ENCODE data around the gene TTLL8.
"Not testable (repeated sequence)": the region's sequence is repeated elsewhere in the genome, so short reads cannot be mapped to it uniquely, and the experiment has no call there.

The TTLL8 gene

DNA sequence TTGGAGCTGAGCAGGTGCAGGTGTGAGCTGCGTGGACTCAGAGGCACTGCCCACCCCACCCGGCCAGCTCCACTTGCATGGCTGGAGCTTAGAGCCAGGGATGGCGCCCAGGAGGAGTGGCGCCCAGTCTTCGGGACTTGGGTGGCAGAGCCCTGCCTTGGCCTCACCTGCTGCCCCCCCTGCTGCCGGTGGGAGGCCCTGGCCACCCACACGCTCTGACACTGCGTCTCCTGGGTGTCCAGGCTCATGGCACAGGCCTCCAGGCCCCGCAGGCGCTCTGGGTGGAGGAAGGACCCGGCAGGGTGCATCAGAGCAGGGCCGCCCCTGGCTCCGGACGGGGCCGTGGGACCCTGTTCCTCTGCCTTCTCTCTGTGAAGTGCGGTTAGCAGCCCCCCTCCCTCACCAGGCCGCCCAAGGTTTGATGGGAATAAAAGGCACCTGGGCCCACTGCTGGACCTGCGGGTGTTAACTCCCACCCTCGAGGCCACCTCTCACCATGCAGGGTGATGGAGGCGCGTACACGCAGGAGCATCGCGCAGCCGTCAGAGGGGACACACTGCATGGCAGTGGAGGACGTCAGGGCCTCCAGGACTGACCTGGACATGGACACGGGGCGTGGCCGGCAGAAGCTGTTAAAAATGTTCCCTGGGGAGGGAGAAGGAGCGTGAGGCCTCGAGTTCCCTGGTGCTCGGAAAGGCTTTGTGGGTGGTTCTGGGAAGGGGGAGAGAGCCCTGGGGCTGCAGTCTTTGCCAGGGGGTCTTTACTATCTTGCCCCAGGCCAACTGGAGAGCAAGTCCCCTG lies 57.3 kb downstream of the TTLL8 start:
- DNase-seq: no peak

DNA sequence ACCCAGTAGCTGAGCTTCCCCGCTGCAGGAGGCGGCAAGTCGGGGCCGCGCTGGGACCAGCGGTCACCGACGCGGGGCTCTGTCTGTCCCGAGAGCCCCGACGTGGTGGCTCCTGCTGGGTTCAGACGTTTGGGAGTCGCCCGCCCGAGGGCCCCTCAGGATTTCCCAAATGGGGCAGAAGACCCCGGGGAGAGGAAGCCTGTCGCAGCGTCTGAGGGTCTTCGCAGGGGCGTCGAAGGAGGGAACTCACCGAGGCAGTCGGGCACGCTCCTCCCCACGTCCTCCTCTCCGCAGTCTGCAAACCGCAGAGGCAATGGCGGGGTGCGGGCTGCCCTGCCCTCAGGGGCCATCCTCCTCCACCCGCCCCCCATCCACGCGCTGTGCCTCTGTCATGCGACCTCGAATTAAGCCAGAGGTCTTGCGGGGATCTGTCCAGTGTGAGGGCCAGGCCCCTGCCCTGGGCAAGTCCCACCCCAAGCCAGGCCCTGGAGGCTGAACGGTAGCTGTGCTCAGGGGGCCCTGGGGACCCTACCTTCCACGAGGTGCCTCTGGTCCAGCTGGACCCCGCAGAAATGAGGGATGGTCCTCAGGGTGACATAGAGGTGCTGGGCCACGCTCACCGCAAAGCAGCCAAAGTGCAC lies 58.0 kb downstream of the TTLL8 start:
- DNase-seq: no peak

GRCh38 chr22:49999063-49999945 lies 58.8 kb downstream of the TTLL8 start:
- no peak for DNase-seq

DNA sequence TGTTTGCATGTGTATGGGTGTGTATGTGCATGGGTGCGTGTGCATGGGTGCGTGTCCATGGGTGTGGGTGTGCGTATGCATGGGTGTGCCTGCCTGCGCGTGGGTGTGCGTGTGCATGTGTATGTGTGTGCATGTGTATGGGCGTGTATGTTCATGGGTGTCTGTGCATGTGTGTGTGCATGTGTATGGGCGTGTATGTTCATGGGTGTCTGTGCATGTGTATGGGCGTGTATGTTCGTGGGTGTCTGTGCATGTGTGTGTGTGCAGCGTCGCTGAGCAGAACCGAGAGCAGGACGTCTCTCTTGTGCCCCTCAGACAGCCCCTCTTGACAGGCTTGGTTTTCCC lies 59.4 kb downstream of the TTLL8 start:
- no peak for DNase-seq

DNA sequence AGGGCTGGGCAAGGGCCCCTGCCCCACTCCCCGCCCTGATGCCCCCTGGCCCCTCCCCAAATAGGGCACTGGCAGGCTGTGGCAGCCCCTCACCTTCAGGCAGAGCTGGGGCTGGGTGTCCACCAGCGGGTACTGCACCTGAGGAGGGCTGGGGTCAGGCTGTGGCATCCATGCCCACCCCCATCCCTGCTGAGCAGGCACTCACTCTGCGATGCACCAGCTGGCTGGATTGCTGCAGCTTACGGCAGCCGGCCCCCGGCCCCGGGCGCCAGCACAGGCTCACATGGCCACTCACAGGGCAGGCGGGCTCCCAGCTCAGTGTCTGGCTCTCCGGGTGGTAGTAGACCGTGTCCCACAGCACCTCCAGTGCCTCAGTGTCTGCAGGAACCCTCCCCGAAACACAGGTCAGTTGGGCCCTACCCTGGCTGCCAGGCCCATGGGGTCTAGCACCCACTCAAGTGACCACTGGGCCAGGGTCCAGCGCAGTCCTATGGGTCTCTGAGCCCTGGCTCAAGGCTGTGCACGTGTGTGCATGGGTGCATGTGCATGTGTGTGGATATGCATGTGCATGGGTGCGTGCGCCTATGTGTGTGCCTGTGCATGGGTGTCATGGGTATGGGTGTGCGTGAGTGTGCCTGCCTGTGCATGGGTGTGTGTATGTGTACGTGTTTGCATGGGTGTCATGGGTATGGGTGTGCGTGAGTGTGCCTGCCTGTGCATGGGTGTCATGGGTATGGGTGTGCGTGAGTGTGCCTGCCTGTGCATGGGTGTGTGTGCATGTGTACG lies 60.0 kb downstream of the TTLL8 start:
- no peak for DNase-seq

DNA sequence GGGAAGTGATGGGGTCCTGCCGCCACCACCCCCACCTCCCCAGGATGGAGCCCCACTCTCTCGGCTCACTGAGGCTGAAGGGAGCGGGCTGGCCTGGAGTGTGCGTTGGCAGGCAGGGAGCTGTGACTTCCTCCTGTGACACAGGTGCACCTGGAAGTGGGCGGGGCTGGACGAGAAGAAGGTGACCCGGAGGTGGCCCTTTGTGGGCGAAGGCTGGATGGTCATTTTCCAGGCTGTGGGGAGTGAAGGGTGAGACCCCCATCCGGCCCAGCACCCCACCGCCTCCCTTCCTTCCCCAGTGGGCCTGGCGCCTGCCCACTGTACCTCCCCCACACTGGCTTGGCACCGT lies 60.9 kb downstream of the TTLL8 start:
- no peak for DNase-seq

- DNase-seq: no peak
These were observed 61.4 kb downstream of the TTLL8 start for GRCh38 chr22:49996518-49997250.

DNA sequence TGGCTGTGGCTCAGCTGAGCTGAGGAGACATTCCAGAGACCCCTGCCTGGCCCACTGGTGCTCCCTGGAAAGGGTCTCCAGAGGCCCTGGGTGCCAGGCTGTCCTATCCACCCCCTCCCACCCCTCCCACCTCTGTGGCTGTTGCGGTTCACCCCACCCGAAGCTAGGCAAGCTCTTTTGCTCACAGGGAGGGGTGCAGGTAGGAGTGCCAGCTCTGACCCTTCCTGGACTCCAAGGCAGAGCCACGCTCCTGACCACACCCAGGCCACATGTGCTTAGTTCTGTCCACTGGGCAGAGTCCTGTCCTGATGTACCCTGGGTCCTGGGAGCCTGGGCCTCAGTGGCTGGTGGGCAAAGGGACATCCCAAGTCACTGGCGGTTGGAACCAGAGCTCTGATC lies 62.0 kb downstream of the TTLL8 start:
- no peak for DNase-seq

GRCh38 chr22:49995361-49996118 lies 62.6 kb downstream of the TTLL8 start:
- DNase-seq: no peak

- no peak for DNase-seq
These were observed 63.1 kb downstream of the TTLL8 start for GRCh38 chr22:49995041-49995360.

DNA sequence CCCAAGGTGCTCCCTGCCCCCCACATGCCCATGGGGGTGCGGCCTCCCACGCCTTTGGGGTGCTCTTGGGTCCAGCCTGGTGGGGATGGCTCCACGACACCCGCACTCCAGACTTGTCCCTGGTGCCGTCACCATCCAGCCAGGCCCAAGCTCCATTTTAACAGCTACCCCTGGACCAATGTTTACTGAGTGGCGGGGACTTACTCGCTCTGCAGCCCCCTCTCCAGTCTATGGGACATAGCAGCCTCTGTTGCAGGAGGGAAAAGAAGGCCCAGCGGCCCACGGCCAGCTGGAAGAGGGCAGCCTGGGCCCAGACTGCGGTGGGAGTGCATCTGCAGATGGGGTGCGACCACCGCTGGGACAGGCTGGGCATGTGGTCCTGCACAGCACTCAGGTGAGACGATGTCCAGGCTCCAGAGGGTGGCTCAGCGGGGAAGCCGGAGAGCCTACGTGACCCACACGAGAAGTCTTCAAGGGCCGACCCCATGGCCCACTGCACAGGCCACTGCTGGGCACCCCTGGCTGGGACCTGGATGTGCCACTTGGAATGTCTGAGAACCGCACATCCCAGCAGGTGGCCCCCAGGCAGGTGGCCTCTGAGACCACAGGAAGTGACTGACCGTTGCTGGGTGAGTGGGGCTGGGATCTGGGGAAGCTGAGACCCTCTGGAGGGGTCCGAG lies 63.6 kb downstream of the TTLL8 start:
- DNase-seq: no peak

DNA sequence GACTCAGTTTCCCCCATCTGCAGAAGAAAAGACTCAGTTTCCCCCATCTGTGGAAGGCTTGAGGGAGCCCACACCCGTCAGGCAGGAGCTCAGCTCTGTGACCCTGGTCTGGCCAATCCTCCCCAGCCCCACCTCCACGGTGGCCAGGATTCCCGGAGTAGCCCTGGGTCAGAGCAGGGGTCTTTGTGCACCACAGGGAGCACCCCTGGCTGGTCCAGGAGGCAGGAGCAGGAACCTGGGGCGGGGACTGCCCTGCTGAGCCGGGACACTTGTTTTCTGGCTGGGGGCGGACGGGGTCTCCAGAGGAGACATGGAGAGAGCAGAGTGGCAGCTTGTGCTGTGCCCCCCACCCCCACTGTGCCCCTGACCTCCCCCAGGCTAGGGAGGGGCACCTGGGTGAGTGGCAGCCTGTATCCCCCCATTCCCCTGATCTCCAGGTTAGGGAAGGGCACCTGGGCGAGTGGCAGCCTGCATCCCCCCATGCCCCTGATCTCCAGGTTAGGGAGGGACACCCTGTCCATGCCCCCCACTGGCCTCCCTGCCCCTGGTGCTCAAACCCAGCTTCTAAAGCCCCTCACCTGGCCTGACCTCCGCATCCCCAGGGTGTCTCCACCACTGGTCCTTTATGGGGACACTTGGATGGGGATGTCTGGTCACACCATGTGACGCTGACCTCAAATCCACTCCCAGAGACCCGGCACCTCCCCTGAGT lies 64.3 kb downstream of the TTLL8 start:
- DNase-seq: no peak

- DNase-seq: peak; percentile 39
These were observed 65.0 kb downstream of the TTLL8 start for GRCh38 chr22:49992921-49993648.

DNA sequence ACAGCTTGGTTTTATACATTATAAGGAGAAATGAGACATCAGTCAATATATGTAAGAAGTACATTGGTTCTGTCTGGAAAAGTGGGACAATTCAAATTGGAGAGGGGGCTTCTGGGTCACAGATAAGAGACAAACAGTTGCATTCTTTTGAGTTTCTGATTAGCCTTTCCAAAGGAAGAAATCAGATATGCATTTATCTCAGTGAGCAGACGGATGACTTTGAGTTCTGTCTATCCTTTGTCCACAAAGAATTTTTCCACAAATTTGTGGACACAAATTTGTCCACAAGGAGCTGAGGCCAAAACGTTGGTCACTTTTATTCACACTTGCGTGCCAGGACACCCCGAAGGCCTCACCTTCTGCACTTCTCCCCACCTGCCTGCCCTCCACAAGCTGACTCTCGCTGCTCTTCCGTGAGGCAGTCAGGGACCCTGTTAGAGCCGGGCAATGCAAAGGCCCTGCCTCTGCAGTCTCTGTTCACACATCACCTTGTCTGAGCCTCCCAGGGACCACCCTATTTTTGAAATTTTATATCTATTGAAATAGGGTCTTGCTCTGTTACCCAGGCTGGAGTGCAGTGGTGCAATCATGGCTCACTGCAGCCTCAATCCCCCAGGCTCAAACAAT lies 66.1 kb downstream of the TTLL8 start:
- no peak for DNase-seq

GRCh38 chr22:49991167-49991566 lies 66.9 kb downstream of the TTLL8 start:
- DNase-seq: no peak

DNA sequence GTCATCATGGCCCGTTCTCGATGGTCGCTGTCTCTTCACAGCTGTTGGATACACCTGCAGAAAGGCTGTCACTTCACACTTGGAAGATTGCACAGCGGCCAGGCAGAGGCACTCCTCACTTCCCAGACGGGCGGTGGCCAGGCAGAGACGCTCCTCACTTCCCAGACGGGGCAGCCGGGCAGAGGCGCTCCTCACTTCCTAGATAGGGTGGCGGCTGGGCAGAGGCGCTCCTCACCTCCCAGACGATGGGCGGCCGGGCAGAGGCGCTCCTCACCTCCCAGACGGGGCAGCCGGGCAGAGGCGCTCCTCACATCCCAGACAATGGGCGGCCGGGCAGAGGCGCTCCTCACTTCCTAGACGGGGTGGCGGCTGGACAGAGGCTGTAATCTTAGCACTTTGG lies 68.3 kb downstream of the TTLL8 start:
- DNase-seq: not testable (repeated sequence)

DNA sequence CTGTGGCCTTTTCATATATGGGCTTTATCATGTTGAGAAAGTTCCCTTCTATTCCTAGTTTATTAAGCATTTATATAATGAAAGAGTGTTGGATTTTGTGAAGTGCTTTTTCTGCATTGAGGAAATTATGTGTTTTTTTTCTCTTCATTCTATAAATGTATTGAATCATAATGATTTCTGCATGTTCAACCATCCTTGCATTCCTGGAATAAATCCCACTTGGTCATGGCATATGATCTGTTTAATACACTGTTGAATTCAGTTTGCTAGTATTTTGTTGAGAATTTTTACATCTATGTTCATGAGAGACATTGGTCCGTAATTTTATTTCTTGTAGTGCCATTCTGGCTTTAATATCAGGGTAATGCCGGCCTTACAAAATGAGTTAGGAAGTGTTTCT lies 71.8 kb downstream of the TTLL8 start:
- DNase-seq: no peak

DNA sequence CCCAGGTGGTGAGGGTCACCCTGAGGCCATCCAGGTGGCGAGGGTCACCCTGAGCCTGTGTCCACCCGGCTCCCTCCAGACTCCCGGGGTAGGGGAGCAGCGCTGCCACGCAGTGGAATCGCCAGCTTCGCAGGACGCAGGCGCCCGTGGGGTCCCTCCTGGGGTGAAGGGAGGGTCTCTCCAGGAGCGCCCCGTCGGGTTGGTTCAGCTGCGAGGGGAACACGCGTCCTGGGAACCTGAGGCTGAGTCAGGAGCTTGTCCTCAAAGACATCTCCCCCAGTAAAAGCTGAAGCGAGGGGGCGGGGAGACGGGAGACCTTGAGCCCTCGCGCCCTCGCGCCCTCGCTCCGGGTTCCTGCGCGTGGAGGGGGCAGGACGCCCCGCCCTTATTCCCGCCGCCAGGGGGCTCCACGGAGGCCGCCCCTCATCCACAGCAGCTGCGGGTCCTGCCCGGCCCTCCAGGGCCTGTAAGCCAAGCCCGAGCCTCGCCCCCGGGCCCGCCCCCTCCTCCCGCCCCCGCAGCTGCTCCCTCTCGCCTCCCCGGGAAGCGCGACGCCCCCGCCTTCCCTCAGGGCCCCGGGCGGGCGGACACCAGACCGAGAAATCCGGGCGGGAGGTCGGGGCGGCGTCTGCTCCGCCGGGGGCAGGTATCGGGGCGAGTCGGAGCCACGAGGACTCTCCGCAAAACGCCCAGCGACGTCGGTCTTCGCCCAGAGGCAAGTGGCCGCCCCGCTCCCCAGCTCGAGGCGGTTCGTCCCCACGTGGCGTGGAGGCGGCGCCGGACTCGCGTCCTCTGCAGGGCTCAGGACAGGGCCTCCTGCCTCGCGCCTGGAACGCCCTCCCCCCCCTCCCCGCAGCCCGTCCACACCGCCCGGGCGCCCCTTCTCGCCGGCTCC lies 74.7 kb downstream of the TTLL8 start:
- no peak for DNase-seq
